ENCODE measurements around the gene ERCC8.

The ERCC8 gene

GRCh38 chr5:60886158-60886557 lies 58.7 kb downstream of the ERCC8 start:
- Histone ChIP-seq H3K4me3 (ENCODE audit: low read depth, low read length) (no peak overlapping the region), H3K27ac (ENCODE audit: extremely low read depth, low read depth, low read length) (no peak overlapping the region), H3K36me3 (ENCODE audit: control insufficient read depth in 2 of 2, insufficient read depth in 1 of 2, low read length in 2 of 2) (peaks cover 0 to 7% of the 10 kb centered on the region in 2 experiments; a peak in 2 of 3 replicates), H3K9me3 (ENCODE audit: control insufficient read depth, insufficient read depth, low read depth, low read length) (no peaks in the 10 kb centered on the region), H3K4me1 (ENCODE audit: control insufficient read depth, insufficient read depth, low read length) (no peaks in the 10 kb centered on the region)
- ChIA-PET CTCF (no interaction called here), POLR2A (no interaction called here)
- TF ChIP-seq ZNF639 (tag by site-specific recombination; IDR thresholded peaks at IDR 0.05), result no peak
- TF ChIP-seq ZBTB10 (tag by site-specific recombination; IDR thresholded peaks at IDR 0.05), result no peak
- no peak for TF ChIP-seq CTCF (tag by site-specific recombination; IDR thresholded peaks at IDR 0.05)
- no peak for TF ChIP-seq ZNF768 (tag by site-specific recombination; IDR thresholded peaks at IDR 0.05)
- no peak for TF ChIP-seq KLF9 (tag by site-specific recombination; IDR thresholded peaks at IDR 0.05; ENCODE audit: low read depth)
- no peak for TF ChIP-seq ZNF560 (tag by site-specific recombination; IDR thresholded peaks at IDR 0.05; ENCODE audit: borderline replicate concordance)
- no peak for TF ChIP-seq ZNF24 (tag by site-specific recombination; IDR thresholded peaks at IDR 0.05)
- TF ChIP-seq ATF2 (tag by site-specific recombination; IDR thresholded peaks at IDR 0.05; ENCODE audit: low read depth), result no peak
- TF ChIP-seq ZNF677 (tag by site-specific recombination; IDR thresholded peaks at IDR 0.05), result no peak
- TF ChIP-seq OVOL3 (tag by site-specific recombination; IDR thresholded peaks at IDR 0.05), result no peak

GRCh38 chr5:60883229-60883628 lies 61.6 kb downstream of the ERCC8 start:
- Histone ChIP-seq H3K36me3 (ENCODE audit: control insufficient read depth in 2 of 2, insufficient read depth in 1 of 2, low read length in 2 of 2) (peaks cover 0 to 3% of the 10 kb centered on the region in 2 experiments; a peak in 2 of 3 replicates), H3K4me3 (ENCODE audit: low read depth, low read length) (no peak overlapping the region), H3K4me1 (ENCODE audit: control insufficient read depth, insufficient read depth, low read length) (no peaks in the 10 kb centered on the region), H3K27ac (ENCODE audit: extremely low read depth, low read depth, low read length) (no peak overlapping the region), H3K9me3 (ENCODE audit: control insufficient read depth, insufficient read depth, low read depth, low read length) (no peaks in the 10 kb centered on the region)
- CTCF ChIA-PET, result no interaction called here
- POLR2A ChIA-PET, result no interaction called here
- 0 out of 2 replicates have a peak, but pooled peaks have one; percentile 14 for TF ChIP-seq ZNF654 (tag by site-specific recombination; IDR thresholded peaks at IDR 0.05; ENCODE audit: low read depth)
- no peak for TF ChIP-seq BCL6B (tag by site-specific recombination; IDR thresholded peaks at IDR 0.05)
- TF ChIP-seq ZNF138 (tag by site-specific recombination; IDR thresholded peaks at IDR 0.05; ENCODE audit: borderline replicate concordance), result no peak
